HG03108 (cell line): ENCODE results near the gene GIT2.
"Not testable (repeated sequence)": the region's sequence is repeated elsewhere in the genome, so short reads cannot be mapped to it uniquely, and the experiment has no call there.

Source experiments
- ATAC-seq: cut with Tn5 transposase; IDR thresholded peaks from one replicate; pipeline ENCODE4 v1.9.1; 2021; ENCODE audit warnings: moderate library complexity; ENCODE audit not compliant: unreplicated experiment

GIT2 gene

DNA sequence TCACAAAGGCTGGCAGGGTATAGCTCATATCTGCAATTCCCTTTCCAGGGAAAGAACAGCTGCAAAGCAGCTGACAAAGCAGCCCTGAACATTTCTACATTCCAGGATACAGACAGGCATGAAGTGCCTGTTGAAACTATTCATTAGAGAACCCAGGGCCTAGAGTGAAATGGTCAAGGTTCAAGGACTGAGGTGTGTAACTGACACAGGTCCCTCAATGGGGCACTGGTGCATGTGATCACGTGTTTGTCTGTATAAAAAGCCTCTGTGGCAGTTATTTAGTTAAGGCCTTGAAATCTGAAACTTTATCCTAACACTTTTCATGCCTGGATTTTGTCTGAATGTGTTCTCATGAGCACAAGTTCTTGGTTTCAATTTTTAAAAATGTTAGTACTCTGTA, 47.1 kb downstream of the GIT2 start:
- ATAC-seq: no peak

GRCh38 chr12:109948368-109948767, 47.8 kb downstream of the GIT2 start:
- no peak for ATAC-seq

DNA sequence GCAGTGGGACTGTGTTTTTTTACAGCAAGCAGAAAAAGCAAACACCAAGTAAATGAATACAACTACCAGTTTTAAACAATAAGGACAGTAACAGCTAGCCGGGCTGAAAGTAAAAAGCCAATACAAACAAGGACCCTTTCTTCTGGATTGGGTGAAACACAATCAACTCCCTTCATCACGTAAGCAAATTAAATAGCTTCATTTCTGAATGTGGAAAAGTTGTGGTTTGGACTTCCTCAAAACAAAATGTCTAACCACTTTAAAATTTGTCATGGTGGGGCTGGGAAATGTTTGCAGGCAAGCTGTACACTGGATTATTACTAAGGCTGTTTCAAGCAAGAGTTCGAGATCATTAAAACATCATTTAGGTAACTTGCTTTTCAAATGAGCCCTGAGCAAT, 48.6 kb downstream of the GIT2 start:
- ATAC-seq: no peak

DNA sequence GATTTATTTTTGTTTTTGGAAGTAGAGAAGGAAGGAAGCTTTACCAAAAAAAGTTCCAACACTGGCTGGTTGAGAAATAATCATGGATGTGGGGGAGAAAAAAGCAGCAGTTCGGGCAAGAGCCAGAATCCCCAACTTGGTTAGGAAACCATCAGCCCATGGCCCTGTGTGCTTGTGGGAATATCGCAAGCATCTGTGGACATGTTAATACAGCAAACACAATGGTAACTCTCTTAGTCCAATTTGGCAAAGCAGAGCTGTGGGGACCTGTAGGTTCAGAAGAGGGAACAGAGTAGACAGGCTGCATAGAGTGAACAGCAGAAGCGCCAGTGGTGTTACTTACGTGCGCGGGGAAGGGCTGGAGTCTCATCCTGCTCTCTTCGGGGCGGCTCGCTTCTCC, 49.3 kb downstream of the GIT2 start:
- ATAC-seq: no peak

- no peak for ATAC-seq
Measured at GRCh38 chr12:109946505-109946904, 49.7 kb downstream of the GIT2 start.

- ATAC-seq: no peak
Measured at GRCh38 chr12:109944561-109945359, 51.4 kb downstream of the GIT2 start.

DNA sequence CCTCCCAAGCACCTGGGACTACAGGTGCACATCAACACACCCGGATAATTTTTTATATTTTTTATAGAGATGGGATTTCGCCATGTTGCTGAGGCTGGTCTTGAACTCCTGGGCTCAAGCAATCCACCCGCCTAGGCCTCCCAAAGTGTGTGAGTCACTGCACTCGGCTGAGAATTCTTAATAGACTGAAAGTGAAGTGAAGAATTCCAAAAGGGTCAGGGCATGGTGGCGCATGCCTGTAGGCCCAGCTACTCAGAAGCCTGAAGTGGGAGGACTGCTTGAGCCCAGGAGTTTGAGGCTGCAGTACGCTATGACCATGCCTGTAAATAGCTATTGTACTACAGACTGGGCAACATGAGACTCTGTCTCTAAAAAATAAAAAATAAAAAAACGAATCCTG, 52.4 kb downstream of the GIT2 start:
- ATAC-seq: no peak

- ATAC-seq: no peak
Measured at GRCh38 chr12:109940339-109940923, 55.7 kb downstream of the GIT2 start.

- no peak for ATAC-seq
Measured at GRCh38 chr12:109939504-109939903, 56.7 kb downstream of the GIT2 start.

DNA sequence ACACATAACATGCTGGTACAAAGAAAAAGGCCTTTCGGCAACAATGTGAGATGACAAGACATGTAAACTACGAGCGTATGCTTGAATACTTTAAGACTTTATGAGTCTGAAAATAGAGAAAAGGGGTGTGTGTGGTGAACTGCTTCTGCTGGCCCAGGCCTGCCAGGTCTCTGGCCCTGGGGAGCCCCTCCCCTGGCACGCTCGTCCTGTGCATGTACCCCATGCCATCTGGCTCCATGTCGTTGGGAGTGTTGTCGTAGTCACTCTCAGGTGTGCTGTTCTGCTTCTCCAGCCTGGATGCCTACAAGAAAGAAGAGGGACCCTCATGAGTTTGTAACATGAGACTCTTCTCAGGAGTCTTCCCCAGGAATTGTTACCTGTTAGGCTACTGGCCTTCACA, 57.2 kb downstream of the GIT2 start:
- ATAC-seq: no peak

DNA sequence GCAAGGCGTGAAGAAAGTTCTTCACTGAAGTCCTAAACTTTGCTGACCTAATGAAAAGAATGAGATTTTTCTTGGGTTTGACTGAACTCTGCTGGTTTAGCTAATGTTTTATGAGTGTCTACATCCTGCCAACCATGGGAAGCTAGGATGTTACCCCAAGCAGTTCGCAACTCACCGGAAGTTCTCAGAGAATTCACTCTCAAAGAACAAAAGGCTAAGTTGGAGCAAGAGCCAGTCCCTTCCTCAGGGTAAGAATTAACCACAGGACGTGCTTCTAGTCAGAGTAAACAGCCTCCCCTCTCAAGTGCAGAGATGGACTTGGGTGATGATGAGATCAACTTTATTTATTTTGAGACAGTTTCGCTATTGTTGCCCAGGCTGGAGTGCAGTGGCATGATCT, 58.8 kb downstream of the GIT2 start:
- no peak for ATAC-seq

DNA sequence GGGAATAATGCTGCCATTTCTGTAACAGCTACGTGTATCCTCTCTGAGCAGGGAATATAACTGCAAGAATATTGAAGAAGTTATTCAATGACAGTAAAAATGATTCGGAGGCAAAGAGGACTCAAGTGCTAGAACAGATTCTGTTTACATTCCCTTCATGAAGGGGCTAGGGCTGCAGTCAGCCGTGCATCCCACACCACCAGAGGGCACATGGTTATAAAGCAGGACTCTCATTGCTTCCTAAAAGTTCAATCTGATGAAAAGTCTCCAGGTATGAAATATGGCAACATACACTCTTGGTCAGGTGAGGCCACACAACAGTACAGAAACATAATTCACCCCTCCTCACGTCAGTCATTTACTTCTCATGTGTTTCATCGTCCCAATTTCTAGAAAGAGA, 62.1 kb downstream of the GIT2 start:
- no peak for ATAC-seq

- no peak for ATAC-seq
Measured at GRCh38 chr12:109932878-109933503, 63.2 kb downstream of the GIT2 start.

DNA sequence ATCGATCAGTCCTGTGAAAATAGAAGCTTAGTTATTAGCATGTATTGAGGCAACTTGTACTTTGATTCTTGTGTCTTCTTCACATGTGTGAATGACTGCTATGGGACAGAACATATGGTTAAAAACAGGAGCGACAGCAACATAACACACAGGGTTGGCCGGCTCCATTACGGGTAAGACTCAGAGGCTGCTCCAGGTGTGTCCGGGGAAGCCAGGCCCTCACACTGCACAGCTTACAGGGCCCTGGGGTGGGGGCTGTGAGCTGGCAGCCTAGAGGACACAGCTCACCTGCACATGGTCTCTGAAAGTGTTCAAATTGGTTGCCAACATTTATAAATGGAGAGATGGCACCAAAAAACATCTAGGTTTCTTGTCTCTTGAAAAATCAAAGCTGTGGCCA, 65.0 kb downstream of the GIT2 start:
- ATAC-seq: no peak

DNA sequence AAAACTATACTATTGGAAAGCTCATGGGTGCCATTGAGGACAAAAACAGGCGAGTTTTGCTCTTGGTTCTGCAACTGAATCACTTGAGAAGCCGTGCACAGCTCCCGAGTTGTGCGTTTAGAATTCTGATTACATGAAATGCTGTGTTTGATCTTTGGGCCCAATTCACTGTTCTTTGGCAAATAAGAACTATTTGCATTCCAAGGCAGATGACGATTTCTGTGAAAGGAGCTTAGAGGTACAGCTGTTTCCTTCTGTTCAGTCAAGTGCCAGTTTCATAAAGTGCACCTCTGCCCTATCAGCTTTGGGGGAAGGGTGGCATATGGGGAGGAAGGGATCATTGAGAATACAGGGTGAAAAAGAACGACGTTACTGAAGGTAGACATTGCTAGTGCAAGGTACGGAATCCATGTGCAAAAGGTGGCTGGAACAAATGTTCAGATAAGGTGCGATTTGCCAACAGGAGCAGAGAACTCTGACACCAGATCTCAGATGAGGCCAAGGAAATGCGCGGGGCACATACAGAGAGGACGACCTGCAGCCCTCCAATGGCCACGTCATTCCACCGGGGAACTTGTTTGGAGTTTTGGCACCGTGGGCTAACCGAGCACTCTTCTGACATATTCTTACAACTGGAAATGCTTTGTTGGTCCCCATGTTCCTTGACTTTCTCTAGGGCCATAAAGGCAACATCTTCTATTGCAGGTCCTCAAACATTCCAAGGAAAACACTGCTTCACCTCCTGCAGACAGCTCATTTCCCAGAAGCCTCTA, 66.0 kb downstream of the GIT2 start:
- no peak for ATAC-seq

DNA sequence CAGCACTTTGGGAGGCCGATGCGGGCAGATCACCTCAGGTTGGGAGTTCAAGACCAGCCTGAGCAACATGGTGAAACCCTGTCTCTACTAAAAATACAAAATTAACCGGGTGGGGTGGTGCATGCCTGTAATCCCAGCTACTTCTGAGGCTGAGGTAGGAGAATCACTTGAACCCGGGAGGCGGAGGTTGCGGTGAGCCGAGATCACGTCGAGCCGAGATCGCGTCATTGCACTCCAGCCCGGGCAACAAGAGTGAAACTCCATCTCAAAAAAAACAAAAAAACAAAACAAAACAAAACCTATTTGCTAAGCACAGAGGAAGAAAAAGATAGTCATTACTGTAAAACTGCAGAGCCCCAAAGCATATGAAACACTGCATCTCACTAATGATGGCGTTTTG, 66.8 kb downstream of the GIT2 start:
- ATAC-seq: not testable (repeated sequence)

DNA sequence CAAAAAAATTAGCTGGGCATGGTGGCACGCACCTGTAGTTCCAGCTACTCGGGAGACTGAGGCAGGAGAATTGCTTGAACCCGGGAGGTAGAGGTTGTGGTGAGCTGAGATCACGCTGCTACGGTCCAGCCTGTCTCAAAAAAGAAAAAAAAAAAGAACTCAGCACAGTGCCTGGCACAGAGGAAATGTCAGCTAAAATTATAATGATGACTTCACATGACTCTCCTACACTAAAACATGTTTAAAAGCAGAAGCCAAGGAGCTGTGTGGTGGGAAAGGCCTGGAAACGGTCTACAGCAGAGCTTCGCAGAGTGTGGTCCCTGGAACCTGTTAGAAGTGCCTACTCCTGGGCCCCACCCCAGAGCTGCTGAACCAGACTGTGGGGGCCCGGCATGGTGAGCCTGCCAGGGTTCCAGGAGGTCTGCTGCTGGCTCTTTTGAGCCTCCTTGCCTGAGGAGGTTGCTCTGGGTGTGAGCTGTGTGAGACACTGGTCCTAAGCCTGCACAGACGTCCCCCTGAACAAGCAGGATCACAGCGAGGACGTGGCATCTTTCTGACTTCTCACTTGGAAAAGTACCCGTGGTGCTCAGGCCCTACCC, 68.0 kb downstream of the GIT2 start:
- ATAC-seq: no peak

- no peak for ATAC-seq
Measured at GRCh38 chr12:109927622-109928021, 68.5 kb downstream of the GIT2 start.

DNA sequence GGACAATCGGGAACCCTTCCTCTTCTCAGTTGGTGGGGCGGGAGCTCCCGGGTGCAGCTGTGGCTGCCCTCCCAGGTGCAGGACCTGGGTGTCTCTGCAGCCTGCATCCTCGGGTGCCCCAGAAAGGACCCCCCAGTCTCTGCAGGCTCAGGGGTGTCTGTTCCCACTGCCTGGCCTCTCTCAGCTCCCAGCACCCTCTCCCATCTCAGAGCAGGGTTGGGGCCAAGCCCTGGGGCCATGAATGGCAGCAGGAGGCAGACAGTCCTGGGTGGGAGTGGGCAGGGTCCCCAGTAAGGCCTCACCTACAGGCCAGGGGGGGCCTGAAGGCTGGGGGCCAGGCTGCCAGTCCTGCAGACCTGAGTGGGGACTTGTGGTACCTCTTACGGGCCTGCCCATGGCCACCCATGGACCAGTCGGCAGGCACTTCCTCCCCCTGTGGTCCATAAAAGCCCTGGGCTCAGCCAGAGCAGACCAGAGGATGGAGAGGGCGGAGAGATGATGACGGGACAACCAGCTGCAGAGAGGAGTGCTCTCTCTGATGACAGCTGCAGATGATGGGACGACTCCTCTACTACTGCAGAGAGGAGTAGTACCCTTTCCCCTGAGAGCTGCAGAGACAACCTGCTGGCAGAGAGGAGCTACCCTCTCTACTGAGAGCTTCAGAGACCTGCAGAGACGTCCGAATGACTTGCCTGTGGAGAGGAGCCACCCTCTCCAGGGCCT, 69.5 kb downstream of the GIT2 start:
- no peak for ATAC-seq

GRCh38 chr12:109926016-109926415, 70.2 kb downstream of the GIT2 start:
- ATAC-seq: no peak
